K562 (cell line): ENCODE results near the gene C18orf32.
"Not testable (repeated sequence)": the region's sequence is repeated elsewhere in the genome, so short reads cannot be mapped to it uniquely, and the experiment has no call there.

ENCODE experiments used
- CTCF ChIP-seq, 3 experiments: IDR thresholded peaks in 2 of 3; conservative IDR thresholded peaks in 1 of 3; 2 replicates each; pipeline ENCODE4 v1.5.1; 2011 to 2012; ENCODE audit warnings: low read length in 3 of 3, mild to moderate bottlenecking in 3 of 3, control low read depth in 2 of 3, improper control_type of control experiment in 1 of 3, inconsistent platforms in 1 of 3, low read depth in 1 of 3, mixed read lengths in 1 of 3, moderate library complexity in 1 of 3; ENCODE audit not compliant: insufficient read depth in 2 of 3
- E2F6 ChIP-seq, 2 experiments: IDR thresholded peaks; 2 replicates each; pipeline ENCODE4 v1.6.1; 2011; ENCODE audit warnings: borderline replicate concordance in 1 of 2, control low read depth in 1 of 2, low read depth in 1 of 2, low read length in 1 of 2, mild to moderate bottlenecking in 1 of 2, mixed read lengths in 1 of 2, moderate library complexity in 1 of 2; ENCODE audit not compliant: insufficient read depth in 1 of 2, insufficient read length in 1 of 2, poor library complexity in 1 of 2, severe bottlenecking in 1 of 2; ENCODE audit errors: extremely low read depth in 1 of 2
- GTF2F1 ChIP-seq: IDR thresholded peaks from 2 replicates; pipeline ENCODE4 v1.6.1; 2011; ENCODE audit warnings: low read depth, low read length, improper control_type of control experiment
- JUN ChIP-seq, 2 experiments: sonication (generic) in 1 of 2; formaldehyde crosslinking in 1 of 2; IDR thresholded peaks; 2 replicates each; pipeline versions ENCODE4 v1.6.1 to v1.8.0; 2012 to 2022; ENCODE audit warnings: borderline replicate concordance in 2 of 2, mild to moderate bottlenecking in 2 of 2, improper control_type of control experiment in 1 of 2, low read depth in 1 of 2, low read length in 1 of 2, missing genetic modification reagents in 1 of 2
- MEF2A ChIP-seq: IDR thresholded peaks from 2 replicates; pipeline ENCODE4 v1.6.1; 2011; ENCODE audit warnings: low read depth, mild to moderate bottlenecking, low read length, moderate library complexity; ENCODE audit not compliant: control insufficient read depth
- POLR2B ChIP-seq: fragments of 450-650 bp; IDR thresholded peaks from 2 replicates; pipeline ENCODE4 v1.6.1; 2018; ENCODE audit warnings: low read depth; ENCODE audit not compliant: partially characterized antibody
- RAD21 ChIP-seq, 2 experiments: fragments of 250-450 bp in 1 of 2; fragments of 450-650 bp in 1 of 2; sonication (Bioruptor Pico) in 1 of 2; formaldehyde crosslinking in 1 of 2; IDR thresholded peaks in 1 of 2; conservative IDR thresholded peaks in 1 of 2; 2 replicates each; pipeline versions ENCODE4 v1.4.0 to v1.8.0; 2020 to 2022; ENCODE audit warnings: mild to moderate bottlenecking in 2 of 2, moderate library complexity in 1 of 2
- SIN3A ChIP-seq, 2 experiments: fragments of 150-350 bp in 1 of 2; IDR thresholded peaks; 2 replicates each; pipeline ENCODE4 v1.6.1; 2011 to 2016; ENCODE audit warnings: borderline replicate concordance in 2 of 2, low read depth in 2 of 2, low read length in 2 of 2, mild to moderate bottlenecking in 2 of 2, moderate library complexity in 2 of 2; ENCODE audit not compliant: control insufficient read depth in 1 of 2
- SIX5 ChIP-seq, 2 experiments: IDR thresholded peaks; 2 replicates each; pipeline ENCODE4 v1.6.1; 2011; ENCODE audit warnings: low read length in 2 of 2, borderline replicate concordance in 1 of 2, low read depth in 1 of 2, mild to moderate bottlenecking in 1 of 2, moderate library complexity in 1 of 2; ENCODE audit not compliant: insufficient read depth in 1 of 2
- SREBF2 ChIP-seq: sonication (generic); formaldehyde crosslinking; IDR thresholded peaks from 2 replicates; pipeline ENCODE4 v1.4.0; 2020; ENCODE audit warnings: mild to moderate bottlenecking, missing genetic modification reagents
- ZFP91 ChIP-seq: sonication (generic); formaldehyde crosslinking; IDR thresholded peaks from 2 replicates; pipeline ENCODE4 v1.8.0; 2022; ENCODE audit warnings: mild to moderate bottlenecking, missing genetic modification reagents

- not testable (repeated sequence) for TF ChIP-seq CTCF (IDR thresholded peaks at IDR 0.05 in 2 of 3, conservative IDR thresholded peaks at IDR 0.05 in 1 of 3; ENCODE audit: insufficient read depth in 2 of 3, low read depth in 1 of 3, low read length in 3 of 3); SIX5 (IDR thresholded peaks at IDR 0.05; ENCODE audit: borderline replicate concordance in 1 of 2, insufficient read depth in 1 of 2, low read depth in 1 of 2, low read length in 2 of 2); SREBF2 (CRISPR knock-in tag); SIN3A (IDR thresholded peaks at IDR 0.05; ENCODE audit: borderline replicate concordance in 2 of 2, control insufficient read depth in 1 of 2, low read depth in 2 of 2, low read length in 2 of 2); RAD21 (CRISPR knock-in tag; conservative IDR thresholded peaks at IDR 0.05 in 1 of 2, IDR thresholded peaks at IDR 0.05 in 1 of 2); JUN (IDR thresholded peaks at IDR 0.05; ENCODE audit: borderline replicate concordance, low read depth, low read length); JUN (CRISPR knock-in tag; IDR thresholded peaks at IDR 0.05; ENCODE audit: borderline replicate concordance); POLR2B; MEF2A; ZFP91 (CRISPR knock-in tag); E2F6 (IDR thresholded peaks at IDR 0.05; ENCODE audit: borderline replicate concordance in 1 of 2, extremely low read depth in 1 of 2, insufficient read depth in 1 of 2, insufficient read length in 1 of 2, low read depth in 1 of 2, low read length in 1 of 2, poor library complexity in 1 of 2, severe bottlenecking in 1 of 2); GTF2F1
Observed at GRCh38 chr18:49523580-49524093, 36.6 kb upstream of the C18orf32 start.
